ENCODE results near the gene GCH1. TPM values are rescaled to one million over a fixed set of nuclear protein-coding genes. Genes with fewer than 3 reads are reported as not detected.
"Not testable (repeated sequence)": the region's sequence is repeated elsewhere in the genome, so short reads cannot be mapped to it uniquely, and the experiment has no call there.

GCH1 gene
- total RNA-seq, 1 donor from 2014 or later = 17.2 TPM

DNA sequence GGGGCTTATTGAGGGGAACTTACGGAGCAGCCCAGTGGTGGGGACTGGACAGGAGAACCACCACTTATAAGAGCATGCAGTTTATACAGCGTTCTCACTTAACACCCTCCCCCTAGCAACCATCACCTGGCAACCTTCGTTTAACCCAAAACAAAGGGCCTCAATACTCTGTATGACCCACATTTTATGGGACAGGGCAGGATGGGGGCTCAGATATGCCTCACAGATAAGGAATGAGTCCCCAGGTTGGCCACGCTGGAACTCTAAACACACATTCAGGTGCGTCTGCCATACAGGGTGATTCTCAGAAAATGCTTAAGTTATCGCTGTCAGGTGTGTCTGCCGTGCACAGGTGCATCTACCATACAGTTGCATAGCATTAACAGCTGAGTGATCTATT, 99.2 kb downstream of the GCH1 start:
- TF ChIP-seq, protein P1, sequence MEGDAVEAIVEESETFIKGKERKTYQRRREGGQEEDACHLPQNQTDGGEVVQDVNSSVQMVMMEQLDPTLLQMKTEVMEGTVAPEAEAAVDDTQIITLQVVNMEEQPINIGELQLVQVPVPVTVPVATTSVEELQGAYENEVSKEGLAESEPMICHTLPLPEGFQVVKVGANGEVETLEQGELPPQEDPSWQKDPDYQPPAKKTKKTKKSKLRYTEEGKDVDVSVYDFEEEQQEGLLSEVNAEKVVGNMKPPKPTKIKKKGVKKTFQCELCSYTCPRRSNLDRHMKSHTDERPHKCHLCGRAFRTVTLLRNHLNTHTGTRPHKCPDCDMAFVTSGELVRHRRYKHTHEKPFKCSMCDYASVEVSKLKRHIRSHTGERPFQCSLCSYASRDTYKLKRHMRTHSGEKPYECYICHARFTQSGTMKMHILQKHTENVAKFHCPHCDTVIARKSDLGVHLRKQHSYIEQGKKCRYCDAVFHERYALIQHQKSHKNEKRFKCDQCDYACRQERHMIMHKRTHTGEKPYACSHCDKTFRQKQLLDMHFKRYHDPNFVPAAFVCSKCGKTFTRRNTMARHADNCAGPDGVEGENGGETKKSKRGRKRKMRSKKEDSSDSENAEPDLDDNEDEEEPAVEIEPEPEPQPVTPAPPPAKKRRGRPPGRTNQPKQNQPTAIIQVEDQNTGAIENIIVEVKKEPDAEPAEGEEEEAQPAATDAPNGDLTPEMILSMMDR (IDR thresholded peaks at IDR 0.05) = no peak
- Mint-ChIP-seq H3K9me3 (peaks cover 5% of the 10 kb centered on the region), H3K27me3 (peaks cover 18% of the 10 kb centered on the region), H3K4me1 (peaks cover 6% of the 10 kb centered on the region), H3K27ac (no peak overlapping the region), H3K36me3 (ENCODE audit: low read depth) (no peaks in the 10 kb centered on the region), H3K4me3 (no peak overlapping the region)
- ChIA-PET CTCF (interaction anchor here (0.8 to 4.8 kb wide), 3 partner anchors 28 to 239 kb away, joined by 4 to 40 read pairs (median 4); no protein-coding TSS in a partner anchor), POLR2A (no interaction called here)
- DNase-seq = no peak
- ATAC-seq (ENCODE audit: low read depth) = no peak
- intact Hi-C loops (cut with micrococcal nuclease) = no loop called here

DNA sequence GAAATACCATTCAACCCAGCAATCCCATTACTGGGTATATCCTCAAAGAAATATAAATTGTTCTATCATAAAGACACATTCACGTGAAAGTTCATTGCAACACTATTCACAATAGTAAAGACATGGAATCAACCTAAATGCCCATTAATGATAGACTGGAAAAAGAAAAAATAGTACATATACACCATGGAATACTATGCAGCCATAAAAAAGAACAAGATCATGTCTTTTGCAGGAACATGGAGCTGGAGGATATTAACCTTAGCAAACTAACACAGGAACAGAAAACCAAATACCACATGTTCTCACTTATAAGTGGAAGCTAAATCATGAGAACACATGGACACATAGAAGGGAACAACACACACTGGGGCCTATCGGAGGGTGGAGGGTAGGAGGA, 101.1 kb downstream of the GCH1 start:
- POLR2A ChIA-PET; H3K9me3 Mint-ChIP-seq; DNase-seq; H3K36me3 Mint-ChIP-seq (ENCODE audit: low read depth); H3K4me3 Mint-ChIP-seq; H3K27ac Mint-ChIP-seq; intact Hi-C loops (cut with micrococcal nuclease); H3K4me1 Mint-ChIP-seq; ATAC-seq (ENCODE audit: low read depth): not testable (repeated sequence)
- CTCF ChIA-PET = interaction anchor here (1.6 kb wide), 1 partner anchor 28 kb away, joined by 6 read pairs; no protein-coding TSS in a partner anchor
- H3K27me3 Mint-ChIP-seq = peaks cover 18% of the 10 kb centered on the region

DNA sequence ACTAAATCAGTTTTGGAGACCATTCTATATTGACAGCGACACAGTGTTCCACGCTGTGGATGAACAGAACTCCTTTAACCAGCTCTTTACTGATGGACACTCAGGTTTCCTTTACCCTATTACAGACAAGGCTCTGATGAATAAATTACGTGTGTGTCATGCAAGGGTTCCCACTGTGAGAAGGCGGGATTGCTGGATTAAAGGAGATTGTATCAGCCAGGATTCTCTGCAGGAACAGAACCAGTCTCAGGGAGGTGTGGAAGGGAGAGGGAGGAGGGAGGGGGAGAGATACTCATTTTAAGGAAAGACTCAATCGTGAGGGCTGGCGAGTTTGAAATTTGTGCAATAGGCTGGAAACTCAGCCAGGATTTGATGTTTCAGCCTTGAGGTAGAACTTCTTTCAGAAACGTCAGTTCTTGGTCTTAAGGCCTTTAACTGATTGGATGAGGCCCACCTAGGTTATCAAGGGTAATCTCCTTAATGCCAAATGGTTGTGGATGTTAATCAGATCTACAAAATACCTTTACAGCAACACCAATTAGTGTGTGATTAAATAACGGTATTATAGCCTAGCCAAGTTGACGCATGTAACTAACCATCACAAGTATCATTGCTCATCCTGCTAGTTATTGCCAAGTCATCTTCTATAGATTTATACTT, 104.0 kb downstream of the GCH1 start:
- ATAC-seq (ENCODE audit: low read depth) (no peak), DNase-seq (no peak)
- Mint-ChIP-seq H3K27me3 (peaks cover 15% of the 10 kb centered on the region), H3K4me1 (no peaks in the 10 kb centered on the region), H3K4me3 (no peak overlapping the region), H3K9me3 (peaks cover 5% of the 10 kb centered on the region), H3K27ac (no peak overlapping the region), H3K36me3 (ENCODE audit: low read depth) (no peaks in the 10 kb centered on the region)
- intact Hi-C loops (cut with micrococcal nuclease) = no loop called here
- TF ChIP-seq, protein P1 (IDR thresholded peaks at IDR 0.05) = no peak
- ChIA-PET CTCF (no interaction called here), POLR2A (no interaction called here)

DNA sequence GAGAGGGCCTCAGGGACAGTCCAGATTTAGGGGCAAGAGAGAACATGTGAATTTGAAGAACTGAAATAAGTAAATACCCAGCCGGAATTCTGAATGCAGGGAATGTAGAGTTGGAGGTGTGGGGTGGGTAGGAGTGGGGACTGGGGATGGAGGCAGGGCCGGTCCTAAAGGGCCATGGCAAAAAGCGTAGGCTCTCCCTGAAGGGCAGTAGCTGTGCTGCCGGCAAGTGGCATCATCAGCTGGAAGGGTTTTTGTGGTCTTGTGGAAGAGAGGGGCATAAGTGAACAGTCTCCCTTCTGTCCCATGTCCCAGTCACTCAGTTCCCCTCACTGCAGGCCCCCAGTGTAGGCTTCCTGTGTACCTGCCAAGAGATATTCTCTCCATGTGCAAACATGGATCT, 104.6 kb downstream of the GCH1 start:
- H3K27me3 Mint-ChIP-seq = peaks cover 15% of the 10 kb centered on the region
- DNase-seq (no peak), ATAC-seq (ENCODE audit: low read depth) (no peak)
- intact Hi-C loops (cut with micrococcal nuclease) = no loop called here
- H3K36me3 Mint-ChIP-seq (ENCODE audit: low read depth) = no peaks in the 10 kb centered on the region
- ChIA-PET POLR2A (no interaction called here), CTCF (no interaction called here)
- H3K4me3 Mint-ChIP-seq = no peak overlapping the region
- peaks cover 5% of the 10 kb centered on the region for H3K9me3 Mint-ChIP-seq
- TF ChIP-seq, protein P1 (IDR thresholded peaks at IDR 0.05) = no peak
- no peaks in the 10 kb centered on the region for H3K4me1 Mint-ChIP-seq
- no peak overlapping the region for H3K27ac Mint-ChIP-seq

DNA sequence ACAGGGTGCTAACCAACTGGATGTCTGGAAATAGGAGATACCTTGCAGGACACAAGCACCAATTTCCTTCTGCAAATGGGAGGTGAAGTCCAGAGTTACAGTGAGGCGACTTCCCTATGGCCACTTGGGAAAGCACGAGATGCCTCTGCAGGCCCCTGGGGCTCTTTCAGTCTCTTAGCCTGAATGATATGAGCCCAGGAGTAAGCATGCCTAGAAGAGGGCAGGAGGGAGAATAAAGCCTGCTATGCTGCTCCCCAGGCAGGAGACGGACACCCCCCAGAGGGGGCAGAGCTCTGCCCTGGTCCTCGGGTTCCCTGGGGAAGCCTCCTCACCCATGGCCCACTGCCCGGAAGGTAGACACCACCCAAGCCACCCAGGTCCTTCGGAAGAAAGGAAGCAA, 105.1 kb downstream of the GCH1 start:
- no peak overlapping the region for H3K4me3 Mint-ChIP-seq
- no peaks in the 10 kb centered on the region for H3K4me1 Mint-ChIP-seq
- TF ChIP-seq, protein P1 (IDR thresholded peaks at IDR 0.05) = no peak
- ATAC-seq (ENCODE audit: low read depth) = no peak
- H3K27ac Mint-ChIP-seq = no peak overlapping the region
- peaks cover 5% of the 10 kb centered on the region for H3K9me3 Mint-ChIP-seq
- ChIA-PET CTCF (no interaction called here), POLR2A (no interaction called here)
- no peaks in the 10 kb centered on the region for H3K36me3 Mint-ChIP-seq (ENCODE audit: low read depth)
- peaks cover 13% of the 10 kb centered on the region for H3K27me3 Mint-ChIP-seq
- intact Hi-C loops (cut with micrococcal nuclease) = no loop called here
- no peak for DNase-seq

DNA sequence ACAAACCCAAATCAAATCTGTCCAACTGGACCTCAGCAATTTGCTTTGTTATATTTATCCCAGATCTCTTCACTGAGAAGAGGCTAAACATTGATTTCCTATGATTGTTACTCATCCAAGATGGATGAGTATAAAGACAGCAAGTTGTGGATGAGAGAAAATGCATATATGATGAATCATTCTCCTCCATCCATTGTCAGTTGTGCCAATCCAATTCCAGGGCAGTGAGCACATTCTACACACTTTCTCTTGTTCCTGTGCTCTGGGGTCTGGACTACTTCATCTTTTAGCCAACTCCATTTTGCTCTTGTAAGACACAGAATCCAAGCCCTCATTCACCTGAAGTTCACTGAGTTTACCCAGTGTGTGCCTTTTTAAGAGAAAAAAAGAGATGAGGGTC, 105.7 kb downstream of the GCH1 start:
- ChIA-PET CTCF (no interaction called here), POLR2A (no interaction called here)
- H3K27ac Mint-ChIP-seq = no peak overlapping the region
- no peaks in the 10 kb centered on the region for H3K36me3 Mint-ChIP-seq (ENCODE audit: low read depth)
- no peak overlapping the region for H3K4me3 Mint-ChIP-seq
- ATAC-seq (ENCODE audit: low read depth) (no peak), DNase-seq (no peak)
- H3K9me3 Mint-ChIP-seq = peaks cover 5% of the 10 kb centered on the region
- H3K27me3 Mint-ChIP-seq = peaks cover 13% of the 10 kb centered on the region
- TF ChIP-seq, protein P1 (IDR thresholded peaks at IDR 0.05) = no peak
- no peaks in the 10 kb centered on the region for H3K4me1 Mint-ChIP-seq
- intact Hi-C loops (cut with micrococcal nuclease) = no loop called here

Data from activated B cell treated with CpG ODN at 0.5 μM for 24 hours (primary cell).